ENCODE data around the gene PTPN12.

- TF ChIP-seq, protein P1, sequence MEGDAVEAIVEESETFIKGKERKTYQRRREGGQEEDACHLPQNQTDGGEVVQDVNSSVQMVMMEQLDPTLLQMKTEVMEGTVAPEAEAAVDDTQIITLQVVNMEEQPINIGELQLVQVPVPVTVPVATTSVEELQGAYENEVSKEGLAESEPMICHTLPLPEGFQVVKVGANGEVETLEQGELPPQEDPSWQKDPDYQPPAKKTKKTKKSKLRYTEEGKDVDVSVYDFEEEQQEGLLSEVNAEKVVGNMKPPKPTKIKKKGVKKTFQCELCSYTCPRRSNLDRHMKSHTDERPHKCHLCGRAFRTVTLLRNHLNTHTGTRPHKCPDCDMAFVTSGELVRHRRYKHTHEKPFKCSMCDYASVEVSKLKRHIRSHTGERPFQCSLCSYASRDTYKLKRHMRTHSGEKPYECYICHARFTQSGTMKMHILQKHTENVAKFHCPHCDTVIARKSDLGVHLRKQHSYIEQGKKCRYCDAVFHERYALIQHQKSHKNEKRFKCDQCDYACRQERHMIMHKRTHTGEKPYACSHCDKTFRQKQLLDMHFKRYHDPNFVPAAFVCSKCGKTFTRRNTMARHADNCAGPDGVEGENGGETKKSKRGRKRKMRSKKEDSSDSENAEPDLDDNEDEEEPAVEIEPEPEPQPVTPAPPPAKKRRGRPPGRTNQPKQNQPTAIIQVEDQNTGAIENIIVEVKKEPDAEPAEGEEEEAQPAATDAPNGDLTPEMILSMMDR (IDR thresholded peaks at IDR 0.05) = no peak
- no peak for TF ChIP-seq POLR2A (IDR thresholded peaks at IDR 0.05)
- no peak for TF ChIP-seq EP300 (IDR thresholded peaks at IDR 0.05)
These were observed 21.3 kb downstream of the PTPN12 start for GRCh38 chr7:77558284-77558967.
